Activated CD4-positive, alpha-beta T cell treated with anti-CD3 and anti-CD28 coated beads for 36 hours (primary cell): ENCODE measurements around the gene BPIFB4. TPM values are rescaled to one million over a fixed set of nuclear protein-coding genes. Genes with fewer than 3 reads are reported as not detected.

Experiments used
- ATAC-seq: fragments of 200-7000 bp; cut with Tn5 transposase; one replicate; pipeline ENCODE4 v1.10.0; 2021; ENCODE audit warnings: mild to moderate bottlenecking, moderate library complexity
- CTCF ChIA-PET: fragments of 350-600 bp; sonication (Branson Sonifier 250); formaldehyde crosslinking; loops from one replicate; lab custom pipeline; 2021; ENCODE audit warnings: antibody characterized with exemption; lab: Charles Lee
- POLR2A ChIA-PET: fragments of 350-600 bp; sonication (Branson Sonifier 250); formaldehyde crosslinking; loops from one replicate; lab custom pipeline; 2021; ENCODE audit warnings: antibody characterized with exemption, inconsistent platforms; lab: Charles Lee
- DNase-seq: peaks from one replicate; pipeline ENCODE4 v3.0.0-alpha.2; 2020
- H3K27ac Mint-ChIP-seq: one replicate; pipeline ENCODE4 v1.8.0; 2021; ENCODE audit warnings: mixed read lengths
- H3K27me3 Mint-ChIP-seq: one replicate; pipeline ENCODE4 v1.8.0; 2021; ENCODE audit warnings: mixed read lengths
- H3K36me3 Mint-ChIP-seq: one replicate; pipeline ENCODE4 v1.8.0; 2021; ENCODE audit warnings: low read depth, mixed read lengths
- H3K4me1 Mint-ChIP-seq: one replicate; pipeline ENCODE4 v1.8.0; 2021; ENCODE audit warnings: mixed read lengths
- H3K4me3 Mint-ChIP-seq: one replicate; pipeline ENCODE4 v1.8.0; 2021; ENCODE audit warnings: mild to moderate bottlenecking, moderate library complexity, mixed read lengths
- H3K9me3 Mint-ChIP-seq: one replicate; pipeline ENCODE4 v1.8.0; 2021; ENCODE audit warnings: low read depth, mixed read lengths
- intact Hi-C, 2 experiments: fragments of 100-400 bp; cut with DNase I in 1 of 2; cut with micrococcal nuclease in 1 of 2; formaldehyde crosslinking; loops; one replicate each; pipeline versions ENCODE4 v1.14.2 to v1.15.1; 2022 to 2024; cut with DNase I, micrococcal nuclease
- total RNA-seq, 2 experiments: library from RNA; stranded (reverse); gene quantifications; one replicate each; pipeline ENCODE4 v1.2.3, GENCODE V29; 2021

Gene BPIFB4
- not detected for total RNA-seq

DNA sequence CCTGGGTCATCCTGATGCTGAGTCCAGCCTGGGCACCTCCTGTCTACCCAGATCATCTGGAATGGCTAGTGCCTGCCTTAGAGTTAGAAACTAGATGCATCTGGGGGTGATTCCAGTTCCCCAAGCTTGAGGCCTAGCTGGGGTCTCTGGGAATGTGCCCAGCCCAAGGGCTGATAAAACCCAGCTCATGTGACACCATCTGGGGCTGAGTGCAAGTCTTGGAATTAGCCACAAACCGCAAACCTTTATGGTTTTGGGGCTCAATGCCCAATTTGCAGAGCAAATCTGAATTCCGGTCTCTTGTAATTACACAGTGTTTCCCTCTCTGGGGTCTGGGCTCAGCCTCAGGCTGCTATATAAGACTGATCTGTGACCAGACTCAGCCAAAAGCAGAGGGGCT lies at the start of gene BPIFB4:
BPIFB4 (plus strand) TSS at position 385 of the 400 bp plus-strand sequence. CDS start 1,884 bp downstream, outside the sequence.
- no peak for ATAC-seq
- no peaks in the 10 kb centered on the region for H3K27me3 Mint-ChIP-seq
- no peak within 1 kb of the TSS for H3K27ac Mint-ChIP-seq
- no peak within 1 kb of the TSS for H3K4me3 Mint-ChIP-seq
- no peaks in the 10 kb centered on the region for H3K9me3 Mint-ChIP-seq
- no peak for DNase-seq
- peaks cover 2% of the 10 kb centered on the region for H3K4me1 Mint-ChIP-seq
- no peaks in the 10 kb centered on the region for H3K36me3 Mint-ChIP-seq
- ChIA-PET POLR2A (no interaction called here), CTCF (interaction anchor here (0.6 kb wide), 1 partner anchor 21 kb away, joined by 4 read pairs; no protein-coding TSS in a partner anchor)
- intact Hi-C loops = no loop called here

DNA sequence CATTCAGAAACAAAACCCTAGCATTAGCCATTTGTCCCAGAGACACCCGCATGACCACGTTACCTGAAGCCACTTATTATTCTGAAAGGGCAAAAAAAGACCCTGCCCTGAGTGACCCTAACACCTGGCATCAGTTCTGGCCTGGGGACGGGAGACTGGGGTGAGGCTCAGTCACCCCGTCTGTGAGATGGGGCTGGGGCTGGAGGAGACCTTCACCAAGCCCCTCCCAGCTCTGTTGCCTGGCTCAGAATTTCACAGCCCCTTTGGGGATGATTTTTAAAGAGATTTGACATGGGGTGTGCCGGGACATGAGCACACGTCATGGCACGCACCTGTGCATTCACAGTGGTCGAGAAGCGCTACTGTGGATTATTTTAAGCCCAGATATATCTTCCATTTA lies 49.4 kb upstream of the BPIFB4 start:
- DNase-seq (no peak), ATAC-seq (no peak)
- CTCF ChIA-PET = interaction anchor here (0.9 kb wide), 1 partner anchor 14 kb away, joined by 3 read pairs; no protein-coding TSS in a partner anchor
- H3K27me3 Mint-ChIP-seq = no peaks in the 10 kb centered on the region
- no peak overlapping the region for H3K4me3 Mint-ChIP-seq
- H3K9me3 Mint-ChIP-seq = peaks cover 2% of the 10 kb centered on the region
- POLR2A ChIA-PET = no interaction called here
- no peaks in the 10 kb centered on the region for H3K36me3 Mint-ChIP-seq
- intact Hi-C loops = no loop called here
- no peak overlapping the region for H3K27ac Mint-ChIP-seq
- no peaks in the 10 kb centered on the region for H3K4me1 Mint-ChIP-seq

DNA sequence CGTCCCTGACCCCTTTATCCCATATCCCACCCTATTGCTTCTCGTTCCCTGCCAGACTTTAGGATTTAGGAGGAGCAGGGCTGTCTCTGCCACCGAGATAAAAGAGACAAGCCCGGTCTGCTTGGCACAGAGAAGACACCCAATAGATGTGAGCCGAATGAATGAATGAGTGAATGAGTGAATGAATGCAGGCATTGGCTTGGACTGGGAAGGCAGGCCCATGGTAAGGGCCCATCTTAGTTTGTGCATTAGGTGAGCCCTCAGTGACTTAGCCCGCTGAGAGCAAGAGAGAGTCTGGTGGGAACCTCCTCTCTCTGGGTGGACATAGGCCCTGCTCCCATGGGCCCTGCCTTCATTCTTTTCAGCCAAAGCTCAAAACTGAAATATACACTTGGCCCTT lies 48.9 kb upstream of the BPIFB4 start:
- Mint-ChIP-seq H3K4me1 (no peaks in the 10 kb centered on the region), H3K27me3 (no peaks in the 10 kb centered on the region), H3K4me3 (no peak overlapping the region), H3K27ac (no peak overlapping the region), H3K36me3 (no peaks in the 10 kb centered on the region), H3K9me3 (peaks cover 2% of the 10 kb centered on the region)
- CTCF ChIA-PET = no interaction called here
- no peak for DNase-seq
- intact Hi-C loops = no loop called here
- ATAC-seq = no peak
- POLR2A ChIA-PET = no interaction called here

DNA sequence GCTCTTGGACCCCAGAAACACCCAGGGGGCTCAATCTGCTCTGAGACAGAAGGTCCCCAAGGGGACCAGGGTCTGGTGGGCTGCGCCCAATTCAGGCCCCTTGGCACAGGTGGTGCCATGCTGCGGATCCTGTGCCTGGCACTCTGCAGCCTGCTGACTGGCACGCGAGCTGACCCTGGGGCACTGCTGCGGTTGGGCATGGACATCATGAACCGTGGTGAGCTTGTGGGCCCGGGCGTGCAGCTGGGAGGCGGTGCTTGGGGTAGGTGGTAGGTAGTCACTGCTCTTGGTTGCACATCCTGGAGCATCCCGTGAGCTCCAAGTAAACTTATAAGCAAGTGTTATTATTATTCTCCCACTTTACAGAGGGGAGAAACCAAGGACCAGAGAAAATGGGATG lies 47.9 kb upstream of the BPIFB4 start, which contains the start of gene BPIFB6:
BPIFB6 (plus strand) TSS at position 118 of the 400 bp plus-strand sequence; CDS start at position 118, 0 bp downstream.
- DNase-seq = no peak
- Mint-ChIP-seq H3K27me3 (no peaks in the 10 kb centered on the region), H3K36me3 (no peaks in the 10 kb centered on the region), H3K4me1 (no peaks in the 10 kb centered on the region), H3K4me3 (no peak within 1 kb of the TSS), H3K9me3 (peaks cover 2% of the 10 kb centered on the region), H3K27ac (no peak within 1 kb of the TSS)
- POLR2A ChIA-PET = no interaction called here
- CTCF ChIA-PET = interaction anchor here (0.6 kb wide), 1 partner anchor 1504 kb away, joined by 3 read pairs; no protein-coding TSS in a partner anchor
- ATAC-seq = no peak
- intact Hi-C loops = no loop called here

DNA sequence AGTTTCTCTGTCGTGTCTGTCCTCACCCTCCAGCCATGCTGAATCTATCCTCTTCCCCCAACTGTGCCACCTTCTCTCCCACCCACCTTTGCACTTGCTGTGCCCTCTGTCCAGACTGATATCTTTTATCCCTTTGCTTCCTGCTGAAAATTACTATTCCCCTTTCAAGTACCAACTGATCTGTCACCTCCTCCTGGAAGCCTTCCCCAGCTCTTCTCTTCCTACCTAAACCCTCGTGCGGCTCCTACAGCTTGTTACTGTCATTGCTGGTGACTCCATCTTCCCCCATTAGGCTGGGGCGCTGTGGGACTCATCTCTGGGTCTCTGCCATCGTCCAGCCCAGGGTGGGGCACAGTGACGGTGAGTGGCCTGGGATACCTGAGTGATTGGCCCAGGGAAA lies 46.9 kb upstream of the BPIFB4 start:
- POLR2A ChIA-PET = no interaction called here
- Mint-ChIP-seq H3K27me3 (no peaks in the 10 kb centered on the region), H3K4me3 (no peak overlapping the region), H3K27ac (no peak overlapping the region), H3K36me3 (no peaks in the 10 kb centered on the region), H3K4me1 (no peaks in the 10 kb centered on the region), H3K9me3 (peaks cover 2% of the 10 kb centered on the region)
- intact Hi-C loops = no loop called here
- CTCF ChIA-PET = no interaction called here
- ATAC-seq (no peak), DNase-seq (no peak)

DNA sequence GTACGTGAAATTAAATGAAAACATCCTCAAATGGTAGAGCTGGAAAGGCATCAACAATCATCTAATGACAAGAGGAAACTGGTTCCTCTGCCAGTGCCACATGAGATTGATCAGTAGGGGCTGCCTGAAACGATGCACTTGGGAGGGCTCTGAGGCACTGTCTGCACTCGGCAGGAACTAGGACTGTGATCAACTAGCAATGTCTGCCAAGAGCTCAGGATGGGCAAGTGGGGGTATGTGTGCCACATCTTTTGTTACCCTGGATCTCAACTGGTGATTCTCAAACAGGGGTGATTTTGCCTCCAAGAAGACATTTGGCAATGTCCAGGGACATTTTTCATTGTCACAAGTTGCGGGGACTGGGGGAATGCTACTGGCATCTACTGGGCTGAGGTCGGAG lies 46.1 kb upstream of the BPIFB4 start:
- Mint-ChIP-seq H3K36me3 (no peaks in the 10 kb centered on the region), H3K9me3 (peaks cover 2% of the 10 kb centered on the region), H3K4me1 (no peaks in the 10 kb centered on the region), H3K27ac (no peak overlapping the region), H3K4me3 (no peak overlapping the region), H3K27me3 (no peaks in the 10 kb centered on the region)
- intact Hi-C loops = no loop called here
- POLR2A ChIA-PET = no interaction called here
- CTCF ChIA-PET = no interaction called here
- ATAC-seq (no peak), DNase-seq (no peak)

DNA sequence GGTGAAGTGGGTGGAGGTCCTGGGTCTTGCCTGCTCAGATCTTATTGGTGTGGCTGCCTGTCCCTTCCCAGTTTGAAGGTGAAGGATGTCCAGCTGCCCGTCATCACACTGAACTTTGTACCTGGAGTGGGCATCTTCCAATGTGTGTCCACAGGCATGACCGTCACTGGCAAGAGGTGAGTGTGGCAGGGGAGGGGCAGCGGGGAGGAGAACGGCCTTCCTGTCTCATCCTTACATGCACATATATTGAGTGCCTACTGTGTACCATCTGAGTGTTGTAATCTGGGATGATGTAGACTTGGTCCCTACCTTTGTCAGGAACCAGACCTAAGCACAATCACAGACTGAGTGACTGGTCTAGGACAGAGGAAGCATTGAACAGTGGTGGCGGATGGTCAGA lies 45.3 kb upstream of the BPIFB4 start:
- no peaks in the 10 kb centered on the region for H3K4me1 Mint-ChIP-seq
- H3K36me3 Mint-ChIP-seq = no peaks in the 10 kb centered on the region
- ChIA-PET CTCF (no interaction called here), POLR2A (no interaction called here)
- no peaks in the 10 kb centered on the region for H3K27me3 Mint-ChIP-seq
- DNase-seq (no peak), ATAC-seq (no peak)
- H3K27ac Mint-ChIP-seq = no peak overlapping the region
- H3K9me3 Mint-ChIP-seq = peaks cover 2% of the 10 kb centered on the region
- no peak overlapping the region for H3K4me3 Mint-ChIP-seq
- intact Hi-C loops = no loop called here

DNA sequence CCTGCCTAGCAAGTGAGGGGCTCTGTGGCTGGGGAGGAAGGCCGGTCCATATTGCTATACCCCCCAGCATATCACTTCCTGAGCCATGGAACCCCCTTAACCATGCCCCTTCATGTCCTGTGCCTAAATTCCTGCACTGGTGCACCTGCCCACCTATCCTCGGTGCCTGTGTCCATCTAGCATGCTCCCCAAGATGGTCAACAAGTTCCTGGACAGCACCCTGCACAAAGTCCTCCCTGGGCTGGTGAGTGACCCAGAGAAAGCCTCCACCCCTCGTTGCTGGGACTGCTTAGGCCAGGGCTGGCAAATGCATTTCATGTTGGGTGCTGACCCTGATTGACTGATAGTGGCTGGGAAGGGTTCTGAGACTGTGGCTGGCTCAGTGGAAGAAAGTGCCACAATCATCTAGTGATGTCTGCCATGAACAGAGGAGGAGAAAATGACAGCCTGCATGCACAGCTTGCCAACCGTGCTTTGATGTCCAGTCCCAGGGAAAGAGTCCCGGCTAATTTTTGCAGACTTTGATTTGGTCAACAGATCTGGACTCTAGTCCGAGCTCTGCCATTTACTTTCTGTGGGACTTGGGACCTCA lies 44.4 kb upstream of the BPIFB4 start:
- Mint-ChIP-seq H3K27me3 (no peaks in the 10 kb centered on the region), H3K27ac (no peak overlapping the region), H3K4me1 (no peaks in the 10 kb centered on the region), H3K36me3 (no peaks in the 10 kb centered on the region), H3K9me3 (peaks cover 2% of the 10 kb centered on the region), H3K4me3 (no peak overlapping the region)
- ATAC-seq (no peak), DNase-seq (no peak)
- ChIA-PET CTCF (no interaction called here), POLR2A (no interaction called here)
- intact Hi-C loops = no loop called here

DNA sequence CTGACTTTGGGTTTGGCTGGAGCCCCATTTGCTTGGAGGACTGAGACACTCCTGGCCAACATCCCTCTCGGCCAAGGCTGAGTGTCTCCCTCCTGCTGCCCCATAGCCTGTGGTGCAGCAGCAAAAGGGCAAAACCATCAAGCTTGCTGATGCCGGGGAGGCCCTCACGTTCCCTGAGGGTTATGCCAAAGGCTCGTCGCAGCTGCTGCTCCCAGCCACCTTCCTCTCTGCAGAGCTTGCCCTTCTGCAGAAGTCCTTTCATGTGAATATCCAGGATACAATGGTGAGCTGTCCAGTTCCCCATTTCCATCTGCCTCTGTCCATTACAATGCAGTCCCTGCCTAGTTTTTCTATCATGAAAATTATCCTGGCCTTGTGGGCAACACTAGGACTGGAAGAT lies 42.0 kb upstream of the BPIFB4 start:
- Mint-ChIP-seq H3K4me3 (no peak overlapping the region), H3K27ac (no peak overlapping the region), H3K27me3 (no peaks in the 10 kb centered on the region), H3K36me3 (no peaks in the 10 kb centered on the region), H3K9me3 (peaks cover 2% of the 10 kb centered on the region), H3K4me1 (no peaks in the 10 kb centered on the region)
- DNase-seq (no peak), ATAC-seq (no peak)
- CTCF ChIA-PET = no interaction called here
- POLR2A ChIA-PET = no interaction called here
- intact Hi-C loops = no loop called here

DNA sequence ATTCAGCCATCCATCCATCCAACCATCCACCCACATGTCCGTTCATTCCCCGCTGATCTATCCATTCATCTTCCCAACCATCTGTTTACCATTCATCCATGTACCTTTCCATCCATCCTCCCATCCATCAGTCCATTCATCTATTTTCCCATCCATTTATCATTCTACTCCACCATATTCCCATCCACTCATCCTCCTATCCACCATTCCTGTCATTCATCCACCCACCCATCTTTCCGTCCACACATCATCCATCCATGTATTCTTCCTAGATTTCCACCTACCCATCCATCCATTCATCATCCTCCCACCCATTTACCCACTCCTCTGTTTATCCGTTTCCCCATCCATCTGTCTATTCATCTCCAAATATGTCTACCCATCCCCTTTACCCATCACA lies 41.2 kb upstream of the BPIFB4 start:
- DNase-seq (no peak), ATAC-seq (no peak)
- Mint-ChIP-seq H3K27ac (no peak overlapping the region), H3K4me3 (no peak overlapping the region), H3K4me1 (no peaks in the 10 kb centered on the region), H3K9me3 (no peaks in the 10 kb centered on the region), H3K36me3 (no peaks in the 10 kb centered on the region), H3K27me3 (no peaks in the 10 kb centered on the region)
- intact Hi-C loops = no loop called here
- POLR2A ChIA-PET = no interaction called here
- CTCF ChIA-PET = interaction anchor here (0.8 kb wide), 1 partner anchor 31 kb away, joined by 4 read pairs; no protein-coding TSS in a partner anchor

DNA sequence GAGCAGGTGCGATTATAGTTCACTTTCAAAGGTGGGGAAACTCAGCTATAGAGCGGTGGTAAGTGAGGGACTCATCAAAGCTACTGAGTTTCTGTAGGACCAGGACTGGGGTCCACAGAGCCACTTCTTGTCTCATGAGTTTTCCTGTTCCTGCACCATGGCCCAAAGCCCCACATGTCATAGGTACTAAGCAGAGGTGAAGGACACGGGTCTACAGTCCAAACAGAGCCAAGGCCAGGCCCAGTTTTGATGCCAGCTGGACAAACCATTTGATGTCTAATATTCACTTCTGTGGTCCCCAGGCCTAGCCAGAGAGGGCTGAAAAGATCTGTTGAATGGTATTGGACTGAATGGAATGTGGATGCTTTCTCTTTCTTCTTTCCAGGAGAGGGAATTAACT lies 37.0 kb upstream of the BPIFB4 start:
- POLR2A ChIA-PET = no interaction called here
- Mint-ChIP-seq H3K27me3 (no peaks in the 10 kb centered on the region), H3K4me1 (no peaks in the 10 kb centered on the region), H3K9me3 (peaks cover 10% of the 10 kb centered on the region), H3K4me3 (no peak overlapping the region), H3K36me3 (no peaks in the 10 kb centered on the region), H3K27ac (no peak overlapping the region)
- intact Hi-C loops = no loop called here
- CTCF ChIA-PET = no interaction called here
- DNase-seq = no peak
- ATAC-seq = no peak

DNA sequence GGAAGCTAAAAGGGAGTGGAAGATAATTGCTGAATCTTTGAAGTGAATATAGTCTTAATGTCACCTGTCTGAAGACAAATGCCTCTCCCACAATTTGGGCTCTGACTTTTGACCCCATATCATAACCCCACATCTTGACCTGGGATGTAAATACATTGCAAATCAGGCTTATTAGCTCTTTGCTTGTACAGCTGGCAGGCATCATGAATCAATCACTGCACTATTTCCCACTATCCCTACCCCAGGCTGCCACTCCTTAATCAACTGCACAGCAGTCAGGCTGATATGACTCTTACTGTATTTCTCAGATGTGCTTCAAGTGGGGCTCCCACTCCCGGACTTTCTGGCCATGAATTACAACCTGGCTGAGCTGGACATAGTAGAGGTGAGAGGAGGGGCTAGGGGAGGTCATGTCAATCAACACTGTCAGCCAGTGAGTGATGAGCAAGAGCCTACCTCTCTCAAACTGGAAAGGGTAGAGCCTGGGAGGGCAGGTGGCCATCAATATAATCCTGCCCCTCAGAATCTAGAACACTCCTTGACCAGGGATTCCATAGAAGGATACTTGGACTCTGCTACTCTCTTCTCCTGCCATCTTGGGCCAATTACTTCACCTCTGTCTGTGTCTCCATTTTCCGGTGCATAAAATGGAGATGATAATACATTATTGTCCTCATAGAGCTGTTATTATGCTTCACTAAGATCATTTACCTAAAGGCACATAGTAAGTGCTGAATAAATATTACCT lies 36.3 kb upstream of the BPIFB4 start:
- no peak for ATAC-seq
- H3K36me3 Mint-ChIP-seq = no peaks in the 10 kb centered on the region
- no peak overlapping the region for H3K4me3 Mint-ChIP-seq
- ChIA-PET CTCF (no interaction called here), POLR2A (no interaction called here)
- H3K27ac Mint-ChIP-seq = no peak overlapping the region
- H3K27me3 Mint-ChIP-seq = no peaks in the 10 kb centered on the region
- DNase-seq = no peak
- no peaks in the 10 kb centered on the region for H3K4me1 Mint-ChIP-seq
- H3K9me3 Mint-ChIP-seq = peaks cover 10% of the 10 kb centered on the region
- intact Hi-C loops = no loop called here
